HUES64 (cell line): ENCODE data around the gene GRAP.

Experiments
- H3K27ac ChIP-seq: 2 replicates; pipeline ENCODE4 v1.7.0; 2013; ENCODE audit warnings: low read depth, low read length, inconsistent platforms
- H3K27me3 ChIP-seq: 2 replicates; pipeline ENCODE4 v1.6.1; 2013; ENCODE audit warnings: mild to moderate bottlenecking, low read length; ENCODE audit not compliant: insufficient read depth
- H3K36me3 ChIP-seq: 2 replicates; pipeline ENCODE4 v1.6.1; 2013; ENCODE audit warnings: mild to moderate bottlenecking, low read length; ENCODE audit not compliant: insufficient read depth
- H3K4me1 ChIP-seq: 2 replicates; pipeline ENCODE4 v1.6.1; 2013; ENCODE audit warnings: mild to moderate bottlenecking, low read length, moderate library complexity; ENCODE audit not compliant: insufficient read depth
- H3K4me3 ChIP-seq: 2 replicates; pipeline ENCODE4 v1.5.1; 2013; ENCODE audit warnings: mild to moderate bottlenecking, low read length, moderate library complexity
- H3K9ac ChIP-seq: 2 replicates; pipeline ENCODE4 v1.6.1; 2013; ENCODE audit warnings: mild to moderate bottlenecking, low read depth, low read length
- H3K9me3 ChIP-seq: 2 replicates; pipeline ENCODE4 v1.6.1; 2013; ENCODE audit warnings: low read depth, low read length; ENCODE audit not compliant: insufficient read depth
- WGBS: fragments of 150-250, 120-280 bp; methylation state at CpG from one replicate; pipeline ENCODE4 v1.1.7; 2013; ENCODE audit warnings: missing lambda C conversion rate; 5-methylcytosine and 5-hydroxymethylcytosine counted together

The GRAP gene

GRCh38 chr17:18995220-18995619 lies 51.5 kb downstream of the GRAP start:
- WGBS, result 100% methylated on average over 2 of the region's 3 CpGs
- Histone ChIP-seq H3K9ac (no peak overlapping the region), H3K4me1 (no peaks in the 10 kb centered on the region), H3K27me3 (no peaks in the 10 kb centered on the region), H3K9me3 (peaks cover 2% of the 10 kb centered on the region; the same call in 1 of the 2 replicates), H3K27ac (no peak overlapping the region), H3K36me3 (peaks cover 35% of the 10 kb centered on the region), H3K4me3 (no peak overlapping the region)

DNA sequence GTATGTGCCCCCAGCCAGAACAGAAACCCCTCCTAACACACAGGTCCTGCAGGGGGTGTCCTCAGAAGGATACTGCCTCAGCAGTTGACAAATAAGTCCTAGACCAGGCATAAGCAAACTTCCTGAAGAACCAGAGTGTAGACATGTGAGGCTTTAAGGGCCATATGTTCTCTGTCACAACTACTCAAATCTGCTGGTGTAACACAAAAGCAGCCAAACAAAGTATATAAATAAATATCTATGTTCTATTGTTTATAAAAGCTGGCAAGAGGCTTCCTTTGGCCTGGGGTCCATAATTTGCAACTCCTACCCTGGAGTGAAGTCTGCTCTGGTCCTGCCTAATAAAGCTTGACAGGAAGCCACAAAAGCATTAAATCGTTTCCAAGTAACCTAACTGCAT lies 52.1 kb downstream of the GRAP start:
- Histone ChIP-seq H3K4me3 (no peak overlapping the region), H3K36me3 (peaks cover 29% of the 10 kb centered on the region), H3K27me3 (no peaks in the 10 kb centered on the region), H3K27ac (no peak overlapping the region), H3K9ac (no peak overlapping the region), H3K9me3 (peaks cover 2% of the 10 kb centered on the region; the same call in 1 of the 2 replicates), H3K4me1 (no peaks in the 10 kb centered on the region)
- 95% methylated on average over 1 of the region's 1 CpG for WGBS

- no peaks in the 10 kb centered on the region for H3K27me3 ChIP-seq
- no peak overlapping the region for H3K4me3 ChIP-seq
- no peak overlapping the region for H3K9ac ChIP-seq
- peak overlapping the region; percentile 40; the same call in 1 of the 2 replicates for H3K27ac ChIP-seq
- no peaks in the 10 kb centered on the region for H3K4me1 ChIP-seq
- 92% methylated on average over 16 of the region's 16 CpGs for WGBS
- peaks cover 25% of the 10 kb centered on the region for H3K36me3 ChIP-seq
- H3K9me3 ChIP-seq, result peaks cover 2% of the 10 kb centered on the region; the same call in 1 of the 2 replicates
Observed at GRCh38 chr17:18993905-18994526, 52.7 kb downstream of the GRAP start.

- peaks cover 2% of the 10 kb centered on the region; the same call in 1 of the 2 replicates for H3K9me3 ChIP-seq
- H3K27me3 ChIP-seq, result no peaks in the 10 kb centered on the region
- H3K4me1 ChIP-seq, result no peaks in the 10 kb centered on the region
- no peak overlapping the region for H3K4me3 ChIP-seq
- 94% methylated on average over 22 of the region's 22 CpGs for WGBS
- no peak overlapping the region for H3K27ac ChIP-seq
- peaks cover 27% of the 10 kb centered on the region for H3K36me3 ChIP-seq
- no peak overlapping the region for H3K9ac ChIP-seq
Observed at GRCh38 chr17:18992454-18993130, 54.2 kb downstream of the GRAP start.

DNA sequence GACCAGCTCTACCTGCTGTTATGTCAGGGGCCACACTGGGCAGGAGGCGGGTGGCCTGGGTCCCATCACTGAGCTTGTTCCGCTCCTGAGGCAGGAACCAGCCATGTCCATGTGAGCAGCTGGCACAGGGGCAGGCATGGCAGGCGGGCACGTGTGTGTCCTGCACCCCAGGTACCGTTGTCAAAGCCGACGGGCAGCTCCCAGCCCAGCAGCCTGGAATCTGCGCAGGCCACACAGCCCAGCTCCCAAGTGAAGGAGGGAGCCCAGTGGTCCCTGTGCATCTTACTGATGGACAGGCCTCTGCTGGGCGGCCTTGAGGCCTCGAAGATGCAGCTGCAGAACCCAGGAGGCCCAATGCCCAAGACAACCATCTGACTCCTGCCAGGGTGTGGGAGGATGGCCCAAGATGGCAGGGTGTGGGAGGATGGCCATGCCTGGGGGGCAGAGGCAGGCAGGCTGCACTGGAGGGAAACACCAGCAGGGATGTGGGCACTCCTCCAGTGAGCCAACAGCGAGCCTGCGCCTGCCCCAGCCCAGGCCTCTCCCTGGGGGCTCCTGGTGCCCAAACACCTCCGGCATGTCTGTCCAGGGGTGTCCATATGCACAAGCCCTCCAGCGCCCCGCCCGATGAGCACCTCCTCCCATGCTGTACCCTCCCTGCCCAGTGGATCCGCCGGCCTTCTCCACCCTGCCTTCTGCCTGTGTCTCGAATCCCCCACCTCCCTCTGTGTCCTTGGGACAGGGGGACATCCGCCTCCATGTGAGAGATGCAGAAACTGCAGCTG lies 55.0 kb downstream of the GRAP start:
- H3K27ac ChIP-seq, result no peak overlapping the region
- no peaks in the 10 kb centered on the region for H3K4me1 ChIP-seq
- H3K4me3 ChIP-seq, result no peak overlapping the region
- WGBS, result 95% methylated on average over 20 of the region's 20 CpGs
- peaks cover 29% of the 10 kb centered on the region for H3K36me3 ChIP-seq
- H3K9me3 ChIP-seq, result peaks cover 2% of the 10 kb centered on the region; the same call in 1 of the 2 replicates
- H3K9ac ChIP-seq, result no peak overlapping the region
- no peaks in the 10 kb centered on the region for H3K27me3 ChIP-seq

GRCh38 chr17:18990331-18990730 lies 56.4 kb downstream of the GRAP start:
- Histone ChIP-seq H3K27me3 (no peaks in the 10 kb centered on the region), H3K4me3 (no peak overlapping the region), H3K27ac (no peak overlapping the region), H3K4me1 (no peaks in the 10 kb centered on the region), H3K9me3 (no peaks in the 10 kb centered on the region), H3K9ac (no peak overlapping the region), H3K36me3 (peaks cover 35% of the 10 kb centered on the region)
- WGBS, result 95% methylated on average over 6 of the region's 6 CpGs

DNA sequence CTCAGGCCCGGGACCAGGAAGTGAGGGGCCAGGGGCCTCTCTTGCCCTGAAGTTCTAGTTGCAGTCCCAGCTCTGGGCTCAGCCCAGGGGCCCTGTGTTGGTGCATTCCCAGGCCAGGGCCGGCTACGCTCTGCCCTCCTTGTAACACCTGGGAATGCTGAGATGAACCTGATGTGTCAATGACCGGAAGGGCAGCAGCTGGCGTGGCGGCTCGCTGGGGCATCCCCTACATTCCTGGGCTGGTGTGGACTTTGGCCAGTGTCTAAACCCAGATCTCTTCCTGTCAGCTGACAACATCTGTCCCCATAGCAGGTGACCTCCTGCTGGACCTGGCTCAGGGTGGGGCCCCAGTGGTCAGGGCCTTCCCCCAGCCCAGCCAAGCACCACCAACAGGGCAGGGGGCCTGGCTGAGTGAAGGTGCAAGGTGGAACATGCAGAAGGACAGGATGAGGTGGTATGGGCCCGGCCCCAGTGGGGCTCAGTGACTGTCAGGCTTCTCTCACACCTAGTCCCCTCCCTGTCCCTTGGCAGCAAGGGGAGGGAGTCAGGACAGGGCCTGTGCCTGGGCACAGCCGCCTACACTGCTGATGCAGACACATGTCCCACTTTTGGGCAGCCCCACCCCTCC lies 58.1 kb downstream of the GRAP start:
- Histone ChIP-seq H3K9me3 (no peaks in the 10 kb centered on the region), H3K9ac (no peak overlapping the region), H3K36me3 (peaks cover 49% of the 10 kb centered on the region), H3K27me3 (no peaks in the 10 kb centered on the region), H3K4me3 (no peak overlapping the region), H3K4me1 (no peaks in the 10 kb centered on the region), H3K27ac (no peak overlapping the region)
- WGBS, result 93% methylated on average over 9 of the region's 9 CpGs

GRCh38 chr17:18987862-18988545 lies 58.8 kb downstream of the GRAP start:
- no peaks in the 10 kb centered on the region for H3K27me3 ChIP-seq
- H3K4me3 ChIP-seq, result no peak overlapping the region
- WGBS, result 93% methylated on average over 14 of the region's 14 CpGs
- H3K36me3 ChIP-seq, result peaks cover 49% of the 10 kb centered on the region
- H3K27ac ChIP-seq, result no peak overlapping the region
- H3K4me1 ChIP-seq, result no peaks in the 10 kb centered on the region
- no peaks in the 10 kb centered on the region for H3K9me3 ChIP-seq
- no peak overlapping the region for H3K9ac ChIP-seq

DNA sequence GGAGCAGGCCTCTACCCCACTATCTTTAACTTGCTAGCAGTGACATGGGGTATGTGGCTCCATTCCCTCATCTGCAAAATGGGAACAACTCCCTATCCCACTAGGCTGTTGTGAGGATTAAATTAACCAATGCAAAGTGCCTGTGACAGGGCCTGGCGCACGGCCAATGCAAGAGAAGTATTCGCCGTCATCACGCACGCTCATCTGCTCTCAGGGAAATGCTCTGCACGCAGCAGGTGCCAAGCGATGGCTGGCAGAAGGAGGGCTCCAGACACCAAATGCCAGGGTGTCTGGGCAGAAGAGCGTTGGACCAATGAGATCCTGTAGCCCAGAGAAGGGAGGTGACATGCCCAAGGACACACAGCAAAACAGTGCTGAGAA lies 59.5 kb downstream of the GRAP start:
- no peak overlapping the region for H3K9ac ChIP-seq
- no peaks in the 10 kb centered on the region for H3K9me3 ChIP-seq
- H3K4me3 ChIP-seq, result no peak overlapping the region
- H3K27me3 ChIP-seq, result no peaks in the 10 kb centered on the region
- H3K36me3 ChIP-seq, result peaks cover 49% of the 10 kb centered on the region
- no peak overlapping the region for H3K27ac ChIP-seq
- H3K4me1 ChIP-seq, result no peaks in the 10 kb centered on the region
- 97% methylated on average over 9 of the region's 9 CpGs for WGBS

DNA sequence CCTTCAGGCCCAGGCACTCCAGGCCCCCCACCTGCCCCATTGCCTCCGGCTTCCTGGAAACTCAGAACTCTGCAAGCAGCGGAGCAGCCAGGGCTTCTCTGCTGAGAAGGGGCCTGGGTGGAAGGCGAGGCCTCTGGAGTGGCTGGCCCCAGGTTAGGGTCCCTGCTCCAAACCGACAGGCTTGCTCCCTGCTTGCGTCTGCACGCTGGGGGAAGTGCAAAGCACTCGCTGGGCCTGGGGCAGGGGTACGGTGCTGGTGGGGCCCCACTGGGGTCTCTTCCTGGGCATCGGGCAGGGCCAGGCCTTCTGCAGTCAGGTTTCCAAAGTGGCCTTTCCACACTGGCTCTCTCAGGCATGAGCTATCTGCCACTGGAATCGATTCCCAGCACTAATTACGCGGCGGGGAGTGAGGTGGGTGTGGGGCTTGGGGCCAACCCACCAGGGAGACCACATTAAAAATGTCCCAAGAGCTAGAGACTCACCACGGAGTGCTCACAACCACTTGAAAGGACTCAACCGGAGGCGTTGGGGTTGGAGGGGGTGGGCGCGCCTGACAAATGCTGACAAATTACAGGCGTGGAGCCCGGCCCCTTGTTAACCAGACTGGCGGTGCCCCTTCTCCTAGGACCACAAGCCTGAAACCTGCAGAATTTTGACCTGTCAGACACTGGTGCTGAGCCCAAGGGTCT lies 60.1 kb downstream of the GRAP start:
- 93% methylated on average over 21 of the region's 21 CpGs for WGBS
- H3K27ac ChIP-seq, result no peak overlapping the region

More for the DNA sequence above, 60.1 kb downstream of the GRAP start:
- H3K9ac ChIP-seq, result no peak overlapping the region
- H3K4me1 ChIP-seq, result peaks cover 3% of the 10 kb centered on the region; the same call in 1 of the 2 replicates
- no peaks in the 10 kb centered on the region for H3K27me3 ChIP-seq
- no peaks in the 10 kb centered on the region for H3K9me3 ChIP-seq
- H3K4me3 ChIP-seq, result no peak overlapping the region
- peaks cover 47% of the 10 kb centered on the region for H3K36me3 ChIP-seq
